Breast epithelium (tissue), 4 donors: ENCODE measurements around the gene DSCAM. TPM values are rescaled to one million over a fixed set of nuclear protein-coding genes. Genes with fewer than 3 reads are reported as not detected.

Source experiments
- DNase-seq, 2 donors: peaks; one replicate each; pipeline ENCODE4 v3.0.0-alpha.2; 2019; ENCODE audit warnings: low spot score in 2 of 2
- H3K27ac ChIP-seq, 2 donors: fragments of 200-600 bp; sonication (generic) in 1 of 2; one replicate each; pipeline ENCODE4 v1.5.1; 2016 to 2019; ENCODE audit warnings: mild to moderate bottlenecking in 1 of 2
- H3K27me3 ChIP-seq, 2 donors: fragments of 200-600 bp; sonication (generic) in 1 of 2; one replicate each; pipeline versions ENCODE4 v1.5.1 to v1.6.0; 2017 to 2019; ENCODE audit warnings: control low read depth in 1 of 2, mild to moderate bottlenecking in 1 of 2
- H3K36me3 ChIP-seq: fragments of 200-600 bp; one replicate; pipeline ENCODE4 v1.5.1; 2019
- H3K4me1 ChIP-seq, 2 donors: fragments of 200-600 bp; sonication (generic); one replicate each; pipeline ENCODE4 v1.5.1; 2016 to 2019; ENCODE audit warnings: control low read depth in 1 of 2
- H3K4me3 ChIP-seq, 3 donors: fragments of 200-600 bp; sonication (generic); 1 replicate in 2 of 3; 2 replicates in 1 of 3; pipeline ENCODE4 v1.5.1; 2016 to 2019; ENCODE audit warnings: mild to moderate bottlenecking in 3 of 3, moderate library complexity in 2 of 3
- H3K9me3 ChIP-seq, 2 donors: fragments of 200-600 bp; sonication (generic) in 1 of 2; one replicate each; pipeline ENCODE4 v1.5.1; 2016 to 2019; ENCODE audit warnings: control low read depth in 1 of 2
- POLR2A ChIP-seq: fragments of 450-650 bp; IDR thresholded peaks from one replicate; pipeline ENCODE4 v1.6.1; 2016; ENCODE audit warnings: antibody characterized with exemption, mild to moderate bottlenecking, moderate library complexity
- POLR2AphosphoS5 ChIP-seq, 3 donors: sonication (generic); formaldehyde crosslinking; IDR thresholded peaks; one replicate each; pipeline ENCODE4 v1.6.1; 2017; ENCODE audit warnings: antibody characterized with exemption in 3 of 3
- intact Hi-C: fragments of 100-400 bp; cut with DNase I; formaldehyde crosslinking; loops from one replicate; pipeline ENCODE4 v1.15.1; 2023; ENCODE audit warnings: low total_unique reads
- total RNA-seq, 3 donors: library from RNA; depleted of rRNA; stranded (reverse); fragments of >200 nt; gene quantifications; one replicate each; pipeline ENCODE4 v1.1.0, GENCODE V29; 2016
- TF ChIP-seq, protein P1 (sequence below), 3 donors: fragments of 450-650 bp; IDR thresholded peaks; one replicate each; pipeline ENCODE4 v1.5.1; 2016 to 2017; ENCODE audit warnings: antibody characterized with exemption in 3 of 3, mild to moderate bottlenecking in 3 of 3, moderate library complexity in 3 of 3

The DSCAM gene
- total RNA-seq, 3 donors from 2014 or later, result 0.33 to 0.44 TPM; not detected in 1

GRCh38 chr21:40639616-40640194, 207.3 kb downstream of the DSCAM start:
- Histone ChIP-seq H3K27ac (no peak overlapping the region), H3K27me3 (no peaks in the 10 kb centered on the region), H3K9me3 (no peaks in the 10 kb centered on the region), H3K36me3 (no peaks in the 10 kb centered on the region), H3K4me1 (no peaks in the 10 kb centered on the region), H3K4me3 (no peak overlapping the region)
- TF ChIP-seq POLR2AphosphoS5 (IDR thresholded peaks at IDR 0.05), result no peak
- TF ChIP-seq, protein P1, sequence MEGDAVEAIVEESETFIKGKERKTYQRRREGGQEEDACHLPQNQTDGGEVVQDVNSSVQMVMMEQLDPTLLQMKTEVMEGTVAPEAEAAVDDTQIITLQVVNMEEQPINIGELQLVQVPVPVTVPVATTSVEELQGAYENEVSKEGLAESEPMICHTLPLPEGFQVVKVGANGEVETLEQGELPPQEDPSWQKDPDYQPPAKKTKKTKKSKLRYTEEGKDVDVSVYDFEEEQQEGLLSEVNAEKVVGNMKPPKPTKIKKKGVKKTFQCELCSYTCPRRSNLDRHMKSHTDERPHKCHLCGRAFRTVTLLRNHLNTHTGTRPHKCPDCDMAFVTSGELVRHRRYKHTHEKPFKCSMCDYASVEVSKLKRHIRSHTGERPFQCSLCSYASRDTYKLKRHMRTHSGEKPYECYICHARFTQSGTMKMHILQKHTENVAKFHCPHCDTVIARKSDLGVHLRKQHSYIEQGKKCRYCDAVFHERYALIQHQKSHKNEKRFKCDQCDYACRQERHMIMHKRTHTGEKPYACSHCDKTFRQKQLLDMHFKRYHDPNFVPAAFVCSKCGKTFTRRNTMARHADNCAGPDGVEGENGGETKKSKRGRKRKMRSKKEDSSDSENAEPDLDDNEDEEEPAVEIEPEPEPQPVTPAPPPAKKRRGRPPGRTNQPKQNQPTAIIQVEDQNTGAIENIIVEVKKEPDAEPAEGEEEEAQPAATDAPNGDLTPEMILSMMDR (IDR thresholded peaks at IDR 0.05), result no peak
- no peak for DNase-seq
- intact Hi-C loops, result no loop called here

DNA sequence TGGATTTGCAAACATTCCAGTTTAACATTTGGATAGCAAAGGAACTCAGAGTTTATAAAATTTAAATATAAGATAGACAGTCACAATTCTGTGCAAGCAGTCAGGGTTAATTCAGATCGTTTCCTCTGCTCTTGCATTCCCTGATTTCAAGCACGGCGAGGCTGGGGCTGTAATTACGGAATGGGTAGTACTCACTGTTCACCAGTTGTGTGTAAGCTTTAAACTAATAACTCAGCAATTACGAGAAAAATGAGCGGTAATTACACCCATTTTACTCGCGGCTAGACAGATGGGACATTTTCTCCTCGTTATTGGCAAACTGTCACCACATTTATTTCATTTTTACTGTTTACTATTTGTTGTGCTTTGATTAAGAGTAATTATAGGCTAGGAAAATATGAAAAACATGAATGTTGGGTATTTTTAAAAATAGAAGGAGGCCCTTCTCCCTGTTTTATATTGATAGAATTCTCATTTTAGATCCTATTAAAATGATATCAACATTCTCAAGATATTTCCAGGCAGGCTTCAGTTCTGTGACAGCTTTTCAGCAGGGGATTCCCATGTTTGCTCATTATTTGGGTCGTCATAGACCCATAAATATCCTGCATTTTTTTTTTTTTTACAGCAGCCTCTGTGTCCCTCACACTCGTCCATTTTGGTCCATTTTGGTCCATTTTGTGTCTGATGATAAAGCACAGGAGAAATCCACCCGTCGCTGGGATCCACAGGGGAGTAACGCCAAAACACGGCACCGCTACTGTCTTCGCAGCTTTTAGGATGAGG, 208.3 kb downstream of the DSCAM start:
- Histone ChIP-seq H3K27ac (no peak overlapping the region), H3K36me3 (no peaks in the 10 kb centered on the region), H3K27me3 (no peaks in the 10 kb centered on the region), H3K4me1 (no peaks in the 10 kb centered on the region), H3K4me3 (no peak overlapping the region), H3K9me3 (no peaks in the 10 kb centered on the region)
- no peak for TF ChIP-seq POLR2AphosphoS5 (IDR thresholded peaks at IDR 0.05)
- TF ChIP-seq, protein P1 (IDR thresholded peaks at IDR 0.05), result no peak
- no peak for TF ChIP-seq POLR2A
- intact Hi-C loops, result no loop called here
- DNase-seq, result no peak

- Histone ChIP-seq H3K4me1 (no peaks in the 10 kb centered on the region), H3K36me3 (no peaks in the 10 kb centered on the region), H3K27ac (no peak overlapping the region), H3K9me3 (no peaks in the 10 kb centered on the region), H3K27me3 (no peaks in the 10 kb centered on the region), H3K4me3 (no peak overlapping the region)
- no peak for DNase-seq
- intact Hi-C loops, result no loop called here
- TF ChIP-seq, protein P1 (IDR thresholded peaks at IDR 0.05), result no peak
- TF ChIP-seq POLR2A, result no peak
- TF ChIP-seq POLR2AphosphoS5 (IDR thresholded peaks at IDR 0.05), result no peak
Observed at GRCh38 chr21:40636026-40636425, 210.9 kb downstream of the DSCAM start.

GRCh38 chr21:40635391-40635790, 211.6 kb downstream of the DSCAM start:
- no peaks in the 10 kb centered on the region for H3K36me3 ChIP-seq
- no peaks in the 10 kb centered on the region for H3K9me3 ChIP-seq
- H3K27ac ChIP-seq, result no peak overlapping the region
- no peak for DNase-seq
- intact Hi-C loops, result no loop called here
- no peak overlapping the region for H3K4me3 ChIP-seq
- H3K4me1 ChIP-seq, result no peaks in the 10 kb centered on the region
- TF ChIP-seq, protein P1 (IDR thresholded peaks at IDR 0.05), result no peak
- no peak for TF ChIP-seq POLR2A
- TF ChIP-seq POLR2AphosphoS5 (IDR thresholded peaks at IDR 0.05), result no peak
- H3K27me3 ChIP-seq, result no peaks in the 10 kb centered on the region

DNA sequence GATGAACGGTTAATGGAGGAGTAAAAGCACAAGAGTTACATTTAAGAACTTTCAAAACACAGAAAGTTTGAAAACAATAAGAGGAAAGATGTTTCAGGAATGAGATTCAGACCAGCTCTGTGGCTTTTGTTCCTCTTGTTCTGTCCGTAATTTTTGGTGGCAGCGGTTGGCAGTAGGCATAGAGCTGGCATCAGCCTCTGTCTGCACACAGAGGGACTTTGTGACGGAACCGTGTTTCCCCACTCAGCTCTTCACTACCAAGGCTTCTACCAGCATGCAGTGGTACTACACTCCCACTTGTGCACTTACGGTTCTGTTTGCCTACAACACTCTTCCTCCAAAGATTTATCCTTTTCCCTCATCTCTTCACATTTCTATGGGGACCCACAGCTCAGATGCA, 212.8 kb downstream of the DSCAM start:
- no peak for DNase-seq
- TF ChIP-seq, protein P1 (IDR thresholded peaks at IDR 0.05), result no peak
- TF ChIP-seq POLR2AphosphoS5 (IDR thresholded peaks at IDR 0.05), result no peak
- no peak for TF ChIP-seq POLR2A
- intact Hi-C loops, result no loop called here
- no peaks in the 10 kb centered on the region for H3K36me3 ChIP-seq
- H3K4me3 ChIP-seq, result no peak overlapping the region
- H3K4me1 ChIP-seq, result no peaks in the 10 kb centered on the region
- no peaks in the 10 kb centered on the region for H3K9me3 ChIP-seq
- H3K27me3 ChIP-seq, result no peaks in the 10 kb centered on the region
- no peak overlapping the region for H3K27ac ChIP-seq
